Memory B cell (primary cell): ENCODE data around the gene DOCK8.
A peak's percentile ranks its signal among the peaks of the same experiment; 100 is the strongest.
"Not testable (repeated sequence)": the region's sequence is repeated elsewhere in the genome, so short reads cannot be mapped to it uniquely, and the experiment has no call there.

Experiments used
- ATAC-seq: fragments of 150-1000 bp; cut with Tn5 transposase; 2 replicates; pipeline ENCODE4 v1.10.0; 2021; ENCODE audit warnings: low read depth, mild to moderate bottlenecking, moderate library complexity
- DNase-seq, 2 donors: peaks; one replicate each; pipeline ENCODE4 v3.0.0; 2022; ENCODE audit warnings: low spot score in 2 of 2
- H3K27ac Mint-ChIP-seq: one replicate; pipeline ENCODE4 v1.8.0; 2022; ENCODE audit warnings: mild to moderate bottlenecking, moderate library complexity, mixed read lengths
- H3K27me3 Mint-ChIP-seq: one replicate; pipeline ENCODE4 v1.8.0; 2022; ENCODE audit warnings: mixed read lengths
- H3K36me3 Mint-ChIP-seq: one replicate; pipeline ENCODE4 v1.8.0; 2022; ENCODE audit warnings: mild to moderate bottlenecking, mixed read lengths
- H3K4me1 Mint-ChIP-seq: one replicate; pipeline ENCODE4 v1.8.0; 2022; ENCODE audit warnings: mixed read lengths
- H3K4me3 Mint-ChIP-seq: one replicate; pipeline ENCODE4 v1.8.0; 2022; ENCODE audit warnings: mild to moderate bottlenecking, moderate library complexity, mixed read lengths
- H3K9me3 Mint-ChIP-seq: one replicate; pipeline ENCODE4 v1.8.0; 2022; ENCODE audit warnings: mixed read lengths

Gene DOCK8

GRCh38 chr9:214648-215493, at the start of gene DOCK8:
DOCK8 (plus strand) TSS chr9:214865; CDS start chr9:214977, 112 bp downstream.
- Mint-ChIP-seq H3K9me3 (no peaks in the 10 kb centered on the region), H3K4me1 (peaks cover 19% of the 10 kb centered on the region), H3K27ac (peak within 1 kb of the TSS; percentile 79), H3K4me3 (peak within 1 kb of the TSS; percentile 87), H3K27me3 (no peaks in the 10 kb centered on the region), H3K36me3 (no peaks in the 10 kb centered on the region)
- ATAC-seq: peak; percentile 79
- DNase-seq: peak; percentile 65 to 78

- not testable (repeated sequence) for H3K4me3 Mint-ChIP-seq, H3K36me3 Mint-ChIP-seq, ATAC-seq, H3K27me3 Mint-ChIP-seq, H3K27ac Mint-ChIP-seq, H3K9me3 Mint-ChIP-seq, DNase-seq, H3K4me1 Mint-ChIP-seq
Observed at GRCh38 chr9:169757-170156, 44.9 kb upstream of the DOCK8 start.

GRCh38 chr9:178140-178825, 36.4 kb upstream of the DOCK8 start:
- H3K27me3 Mint-ChIP-seq, H3K9me3 Mint-ChIP-seq, H3K36me3 Mint-ChIP-seq, H3K4me1 Mint-ChIP-seq, ATAC-seq, DNase-seq: not testable (repeated sequence)
- Mint-ChIP-seq H3K4me3 (peak overlapping the region; percentile 81), H3K27ac (peak overlapping the region; percentile 90)

GRCh38 chr9:178970-179383, 35.7 kb upstream of the DOCK8 start, which contains the start of gene ZNG1A:
ZNG1A (minus strand) TSS chr9:179056; CDS start chr9:178969, 87 bp downstream.
- not testable (repeated sequence) for H3K4me1 Mint-ChIP-seq, H3K27me3 Mint-ChIP-seq, H3K36me3 Mint-ChIP-seq, H3K9me3 Mint-ChIP-seq
- peak within 1 kb of the TSS; percentile 81 for H3K4me3 Mint-ChIP-seq
- peak; percentile 43 for ATAC-seq
- DNase-seq: peak in 1 of 2 donors; percentile 78
- H3K27ac Mint-ChIP-seq: peak within 1 kb of the TSS; percentile 91

- not testable (repeated sequence) for ATAC-seq, H3K36me3 Mint-ChIP-seq, H3K4me3 Mint-ChIP-seq, DNase-seq, H3K27ac Mint-ChIP-seq, H3K4me1 Mint-ChIP-seq, H3K9me3 Mint-ChIP-seq, H3K27me3 Mint-ChIP-seq
Observed at GRCh38 chr9:199601-200000, 15.1 kb upstream of the DOCK8 start.

- Mint-ChIP-seq H3K4me3 (no peak overlapping the region), H3K4me1 (peaks cover 2% of the 10 kb centered on the region), H3K27ac (no peak overlapping the region), H3K36me3 (no peaks in the 10 kb centered on the region), H3K27me3 (no peaks in the 10 kb centered on the region), H3K9me3 (no peaks in the 10 kb centered on the region)
- DNase-seq (no peak), ATAC-seq (no peak)
Observed at GRCh38 chr9:206481-206880, 8.2 kb upstream of the DOCK8 start.

- Mint-ChIP-seq H3K9me3 (no peaks in the 10 kb centered on the region), H3K4me3 (no peak overlapping the region), H3K27ac (no peak overlapping the region), H3K4me1 (peaks cover 2% of the 10 kb centered on the region), H3K36me3 (no peaks in the 10 kb centered on the region), H3K27me3 (no peaks in the 10 kb centered on the region)
- DNase-seq (no peak), ATAC-seq (no peak)
Observed at GRCh38 chr9:209143-209758, 5.4 kb upstream of the DOCK8 start.

GRCh38 chr9:211036-211435, 3.6 kb upstream of the DOCK8 start:
- no peaks in the 10 kb centered on the region for H3K27me3 Mint-ChIP-seq
- H3K4me1 Mint-ChIP-seq: peaks cover 5% of the 10 kb centered on the region
- ATAC-seq: no peak
- H3K27ac Mint-ChIP-seq: no peak overlapping the region
- no peak overlapping the region for H3K4me3 Mint-ChIP-seq
- no peaks in the 10 kb centered on the region for H3K9me3 Mint-ChIP-seq
- H3K36me3 Mint-ChIP-seq: no peaks in the 10 kb centered on the region
- DNase-seq: no peak

- Mint-ChIP-seq H3K4me3 (no peak overlapping the region), H3K27ac (no peak overlapping the region), H3K9me3 (no peaks in the 10 kb centered on the region), H3K36me3 (no peaks in the 10 kb centered on the region), H3K4me1 (peaks cover 7% of the 10 kb centered on the region), H3K27me3 (no peaks in the 10 kb centered on the region)
- ATAC-seq (no peak), DNase-seq (no peak)
Observed at GRCh38 chr9:211557-211956, 3.1 kb upstream of the DOCK8 start.

- peaks cover 15% of the 10 kb centered on the region for H3K4me1 Mint-ChIP-seq
- no peak overlapping the region for H3K27ac Mint-ChIP-seq
- no peaks in the 10 kb centered on the region for H3K27me3 Mint-ChIP-seq
- no peak for ATAC-seq
- no peak overlapping the region for H3K4me3 Mint-ChIP-seq
- H3K9me3 Mint-ChIP-seq: no peaks in the 10 kb centered on the region
- no peak for DNase-seq
- no peaks in the 10 kb centered on the region for H3K36me3 Mint-ChIP-seq
Observed at GRCh38 chr9:212297-212696, 2.4 kb upstream of the DOCK8 start.

- Mint-ChIP-seq H3K4me3 (peak overlapping the region; percentile 87), H3K4me1 (peaks cover 20% of the 10 kb centered on the region), H3K27ac (peak overlapping the region; percentile 79)
- not testable (repeated sequence) for H3K27me3 Mint-ChIP-seq, H3K36me3 Mint-ChIP-seq, DNase-seq, H3K9me3 Mint-ChIP-seq, ATAC-seq
Observed at GRCh38 chr9:213901-214300, 764 bp upstream of the DOCK8 start.

GRCh38 chr9:214351-214647, 366 bp upstream of the DOCK8 start:
- Mint-ChIP-seq H3K4me1 (peaks cover 18% of the 10 kb centered on the region), H3K36me3 (no peaks in the 10 kb centered on the region), H3K4me3 (peak overlapping the region; percentile 87), H3K9me3 (no peaks in the 10 kb centered on the region), H3K27ac (peak overlapping the region; percentile 79), H3K27me3 (no peaks in the 10 kb centered on the region)
- DNase-seq: no peak
- ATAC-seq: no peak

- Mint-ChIP-seq H3K27ac (peak overlapping the region; percentile 79), H3K4me3 (peak overlapping the region; percentile 87), H3K36me3 (no peaks in the 10 kb centered on the region), H3K4me1 (peaks cover 19% of the 10 kb centered on the region), H3K9me3 (no peaks in the 10 kb centered on the region), H3K27me3 (no peaks in the 10 kb centered on the region)
- DNase-seq (no peak), ATAC-seq (no peak)
Observed at GRCh38 chr9:215631-216155, 1.0 kb downstream of the DOCK8 start.

GRCh38 chr9:216866-217265, 2.2 kb downstream of the DOCK8 start:
- Mint-ChIP-seq H3K4me1 (peaks cover 20% of the 10 kb centered on the region), H3K36me3 (no peaks in the 10 kb centered on the region), H3K27ac (no peak overlapping the region), H3K27me3 (no peaks in the 10 kb centered on the region), H3K9me3 (no peaks in the 10 kb centered on the region), H3K4me3 (peak overlapping the region; percentile 87)
- DNase-seq: no peak
- no peak for ATAC-seq
